ENCODE data around the gene ACTR5. TPM values are rescaled to one million over a fixed set of nuclear protein-coding genes. Genes with fewer than 3 reads are reported as not detected.
A peak's percentile ranks its signal among the peaks of the same experiment; 100 is the strongest.

ACTR5 gene
- total and polyA plus RNA-seq, 2 of the 13 experiments (the other 11 are each of a cell fraction or from before 2014, with no cell fraction given), result 19.5 to 20.5 TPM

- no peak for TF ChIP-seq HOMEZ (CRISPR knock-in tag; IDR thresholded peaks at IDR 0.05; ENCODE audit: low read depth)
- no peak for TF ChIP-seq NONO (IDR thresholded peaks at IDR 0.05)
- TF ChIP-seq NONO (CRISPR knock-in tag; conservative IDR thresholded peaks at IDR 0.05), result 0 out of 2 replicates have a peak, but pooled peaks have one; percentile 55
- TF ChIP-seq THYN1 (CRISPR knock-in tag; IDR thresholded peaks at IDR 0.05; ENCODE audit: borderline replicate concordance, low read depth), result no peak
- no peak for TF ChIP-seq GMEB2 (CRISPR knock-in tag; IDR thresholded peaks at IDR 0.05; ENCODE audit: low read depth)
- TF ChIP-seq TEAD2 (CRISPR knock-in tag; IDR thresholded peaks at IDR 0.05), result no peak
- no peak for TF ChIP-seq BORCS8-MEF2B (CRISPR knock-in tag; IDR thresholded peaks at IDR 0.05)
- TF ChIP-seq ZNF558 (CRISPR knock-in tag; IDR thresholded peaks at IDR 0.05; ENCODE audit: borderline replicate concordance), result no peak
- TF ChIP-seq ZNF354B (CRISPR knock-in tag; IDR thresholded peaks at IDR 0.05), result no peak
- TF ChIP-seq STAT6 (CRISPR knock-in tag; IDR thresholded peaks at IDR 0.05; ENCODE audit: borderline replicate concordance), result 0 out of 2 replicates have a peak, but pooled peaks have one; percentile 40
- no peak for TF ChIP-seq ZNF720 (CRISPR knock-in tag; IDR thresholded peaks at IDR 0.05)
- no peak; the same call in 1 of the 2 replicates for TF ChIP-seq ZNF256 (CRISPR knock-in tag; conservative IDR thresholded peaks at IDR 0.05)
- 0 out of 2 replicates have a peak, but pooled peaks have one; percentile 66 for TF ChIP-seq ZNF543 (CRISPR knock-in tag; IDR thresholded peaks at IDR 0.05)
- peak; percentile 85; the same call in 1 of the 2 replicates for TF ChIP-seq ZNF510 (CRISPR knock-in tag; IDR thresholded peaks at IDR 0.05; ENCODE audit: low read depth)
- no peak for TF ChIP-seq CENPX (CRISPR knock-in tag; IDR thresholded peaks at IDR 0.05)
- TF ChIP-seq RBAK (CRISPR knock-in tag; IDR thresholded peaks at IDR 0.05), result no peak
- no peak for TF ChIP-seq HOXA9 (CRISPR knock-in tag; IDR thresholded peaks at IDR 0.05; ENCODE audit: borderline replicate concordance)
- TF ChIP-seq ZNF431 (CRISPR knock-in tag; IDR thresholded peaks at IDR 0.05; ENCODE audit: borderline replicate concordance, low read depth), result no peak
- TF ChIP-seq SPEN (CRISPR knock-in tag; IDR thresholded peaks at IDR 0.05; ENCODE audit: low read depth), result no peak; the same call in 1 of the 2 replicates
- no peak for TF ChIP-seq ZNF317 (CRISPR knock-in tag; IDR thresholded peaks at IDR 0.05)
- peak; percentile 85 for TF ChIP-seq ZNF280D (CRISPR knock-in tag; IDR thresholded peaks at IDR 0.05)
Measured at GRCh38 chr20:38730989-38731737, 17.1 kb upstream of the ACTR5 start (continued).
